ENCODE data around the gene CHAF1B.

- TF ChIP-seq POLR2A (IDR thresholded peaks at IDR 0.05; ENCODE audit: low read depth, low read length), result no peak
- no peak for TF ChIP-seq POLR2AphosphoS5 (IDR thresholded peaks at IDR 0.05; ENCODE audit: low read depth, low read length)
Observed at GRCh38 chr21:36431252-36431651, 46.1 kb downstream of the CHAF1B start.

All from GM12891 (cell line).